ENCODE data around the gene TMEM37. TPM values are rescaled to one million over a fixed set of nuclear protein-coding genes. Genes with fewer than 3 reads are reported as not detected.

Gene TMEM37
- total and polyA plus RNA-seq, 2 of the 13 experiments (the other 11 are each of a cell fraction or from before 2014, with no cell fraction given), result 37.7 to 115 TPM

DNA sequence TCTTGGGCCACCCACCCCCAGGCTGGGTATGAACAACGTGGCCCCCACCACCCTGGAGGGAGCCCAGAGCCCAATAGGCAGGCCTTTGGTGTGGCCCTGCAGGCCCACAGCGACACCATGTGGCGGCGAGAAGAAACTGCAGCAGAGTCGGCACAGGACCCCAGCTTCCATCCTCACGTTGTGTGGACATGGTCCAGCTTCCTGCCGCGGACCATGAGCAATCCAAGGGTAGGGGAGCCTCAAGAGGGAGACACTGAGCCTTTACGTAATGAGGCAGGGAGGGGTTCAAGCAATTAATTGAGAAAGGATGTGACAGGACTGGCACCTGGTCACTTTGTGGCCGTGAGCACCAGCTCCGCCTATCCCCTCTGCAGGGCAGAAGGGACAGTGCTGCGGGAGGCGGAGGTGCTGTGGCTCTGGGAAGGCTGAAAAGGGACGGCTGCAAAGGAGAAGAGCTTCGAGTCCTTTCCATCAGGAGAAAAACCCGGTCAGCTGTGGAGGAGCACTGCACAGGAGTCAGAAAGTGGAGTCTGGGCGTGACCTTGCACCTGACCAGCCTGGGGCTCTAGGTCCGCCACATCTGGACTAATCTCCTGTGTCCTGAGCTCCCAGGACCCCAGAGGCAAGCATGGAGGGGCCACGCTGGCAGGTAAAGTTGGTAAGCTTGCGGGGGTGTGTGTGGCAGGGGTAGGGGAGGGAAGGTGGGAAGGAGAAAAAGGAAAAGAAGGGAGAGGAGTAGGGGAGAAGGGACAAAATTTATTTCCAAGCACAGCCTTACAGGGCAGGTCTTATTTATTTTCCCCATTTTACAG is 44.9 kb downstream of the TMEM37 start (continued):
- no peak for TF ChIP-seq ZXDC (CRISPR knock-in tag; IDR thresholded peaks at IDR 0.05)
- TF ChIP-seq IRF9 (CRISPR knock-in tag; IDR thresholded peaks at IDR 0.05; ENCODE audit: borderline replicate concordance), result no peak
- no peak for TF ChIP-seq MAFF (IDR thresholded peaks at IDR 0.05; ENCODE audit: low read depth, low read length)
- TF ChIP-seq HNRNPK (IDR thresholded peaks at IDR 0.05; ENCODE audit: low read depth, low read length, poor library complexity, severe bottlenecking), result no peak
- TF ChIP-seq SAP130 (CRISPR knock-in tag; IDR thresholded peaks at IDR 0.05; ENCODE audit: low read depth), result peak; percentile 64; the same call in 1 of the 2 replicates
- TF ChIP-seq MIER3 (CRISPR knock-in tag; IDR thresholded peaks at IDR 0.05; ENCODE audit: borderline replicate concordance), result peak; percentile 57; the same call in 1 of the 2 replicates
- TF ChIP-seq, protein P1, sequence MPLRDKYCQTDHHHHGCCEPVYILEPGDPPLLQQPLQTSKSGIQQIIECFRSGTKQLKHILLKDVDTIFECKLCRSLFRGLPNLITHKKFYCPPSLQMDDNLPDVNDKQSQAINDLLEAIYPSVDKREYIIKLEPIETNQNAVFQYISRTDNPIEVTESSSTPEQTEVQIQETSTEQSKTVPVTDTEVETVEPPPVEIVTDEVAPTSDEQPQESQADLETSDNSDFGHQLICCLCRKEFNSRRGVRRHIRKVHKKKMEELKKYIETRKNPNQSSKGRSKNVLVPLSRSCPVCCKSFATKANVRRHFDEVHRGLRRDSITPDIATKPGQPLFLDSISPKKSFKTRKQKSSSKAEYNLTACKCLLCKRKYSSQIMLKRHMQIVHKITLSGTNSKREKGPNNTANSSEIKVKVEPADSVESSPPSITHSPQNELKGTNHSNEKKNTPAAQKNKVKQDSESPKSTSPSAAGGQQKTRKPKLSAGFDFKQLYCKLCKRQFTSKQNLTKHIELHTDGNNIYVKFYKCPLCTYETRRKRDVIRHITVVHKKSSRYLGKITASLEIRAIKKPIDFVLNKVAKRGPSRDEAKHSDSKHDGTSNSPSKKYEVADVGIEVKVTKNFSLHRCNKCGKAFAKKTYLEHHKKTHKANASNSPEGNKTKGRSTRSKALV (CRISPR knock-in tag; IDR thresholded peaks at IDR 0.05), result no peak
- no peak for TF ChIP-seq BRF2 (CRISPR knock-in tag; IDR thresholded peaks at IDR 0.05)
- no peak for TF ChIP-seq XBP1 (CRISPR knock-in tag; IDR thresholded peaks at IDR 0.05)
- no peak for TF ChIP-seq CENPT (CRISPR knock-in tag; IDR thresholded peaks at IDR 0.05; ENCODE audit: low read depth)

All from HepG2 (cell line).